A673 (cell line): Measurements from ENCODE around the gene CIITA. TPM values are rescaled to one million over a fixed set of nuclear protein-coding genes. Genes with fewer than 3 reads are reported as not detected.

ENCODE experiments used
- BruUV-seq: library from RNA; stranded (reverse); fragments of 400-500 nt; replicated peaks from 2 replicates; lab custom pipeline; 2021; lab: Mats Ljungman, UMichigan
- CTCF ChIA-PET: fragments of 300-600 bp; sonication (Branson Sonifier 250); formaldehyde crosslinking; loops from one replicate; lab custom pipeline; 2022; ENCODE audit warnings: antibody characterized with exemption; lab: Charles Lee
- POLR2A ChIA-PET: fragments of 300-600 bp; sonication (Branson Sonifier 250); formaldehyde crosslinking; loops from one replicate; lab custom pipeline; 2022; ENCODE audit warnings: antibody characterized with exemption; ENCODE audit not compliant: low non-redundant PET; lab: Charles Lee
- DNase-seq: peaks from one replicate; pipeline ENCODE4 v3.0.0-alpha.2; 2015; ENCODE audit warnings: low spot score
- H3K27ac ChIP-seq: fragments of 200-600 bp; sonication (generic); 2 replicates; pipeline ENCODE4 v1.5.1; 2016; ENCODE audit warnings: mixed run types, low read depth, mild to moderate bottlenecking, mixed read lengths, antibody characterized with exemption, low read length; ENCODE audit not compliant: poor library complexity, severe bottlenecking
- H3K27me3 ChIP-seq: fragments of 200-600 bp; sonication (generic); replicated peaks from 2 replicates; pipeline ENCODE4 v1.6.1; 2017; ENCODE audit warnings: mixed run types, low read depth, mild to moderate bottlenecking, mixed read lengths, antibody characterized with exemption, low read length; ENCODE audit not compliant: insufficient read depth, poor library complexity
- H3K36me3 ChIP-seq: fragments of 200-600 bp; sonication (generic); 2 replicates; pipeline ENCODE4 v1.6.1; 2016; ENCODE audit warnings: mixed run types, mild to moderate bottlenecking, mixed read lengths, antibody characterized with exemption, low read length; ENCODE audit not compliant: insufficient read depth, poor library complexity, severe bottlenecking
- H3K4me1 ChIP-seq: fragments of 200-600 bp; sonication (generic); 2 replicates; pipeline ENCODE4 v1.6.1; 2017; ENCODE audit warnings: mixed run types, mild to moderate bottlenecking, mixed read lengths, antibody characterized with exemption, low read length; ENCODE audit not compliant: insufficient read depth, poor library complexity, severe bottlenecking
- H3K4me3 ChIP-seq: fragments of 200-600 bp; sonication (generic); 2 replicates; pipeline ENCODE4 v1.5.1; 2016; ENCODE audit warnings: low read depth, mixed run types, mild to moderate bottlenecking, mixed read lengths, low read length; ENCODE audit not compliant: poor library complexity, severe bottlenecking
- H3K9me3 ChIP-seq: fragments of 200-600 bp; sonication (generic); 2 replicates; pipeline ENCODE4 v1.6.1; 2016; ENCODE audit warnings: mixed run types, low read depth, mild to moderate bottlenecking, mixed read lengths, antibody characterized with exemption, low read length; ENCODE audit not compliant: poor library complexity, severe bottlenecking
- EZH2 ChIP-seq: fragments of 200-600 bp; sonication (generic); IDR thresholded peaks from 2 replicates; pipeline ENCODE4 v1.6.1; 2017; ENCODE audit warnings: borderline replicate concordance, low read depth, mild to moderate bottlenecking, mixed read lengths, antibody characterized with exemption, low read length; ENCODE audit not compliant: poor library complexity, severe bottlenecking
- intact Hi-C: fragments of 100-400 bp; cut with micrococcal nuclease; formaldehyde crosslinking; loops from one replicate; pipeline ENCODE4 v1.10.0; 2022; ENCODE audit not compliant: unreplicated experiment
- total RNA-seq: library from RNA; stranded (reverse); gene quantifications from 2 replicates; pipeline ENCODE4 v1.2.3, GENCODE V29; 2021
- TF ChIP-seq, protein P1 (sequence below): fragments of 300-800, 200-600 bp; sonication (generic); conservative IDR thresholded peaks from 2 replicates; pipeline ENCODE4 v1.5.1; 2017; ENCODE audit warnings: low read depth, mild to moderate bottlenecking, antibody characterized with exemption, low read length, moderate library complexity, mixed read lengths

Gene CIITA
- total RNA-seq, 1 experiment from 2014 or later = not detected

DNA sequence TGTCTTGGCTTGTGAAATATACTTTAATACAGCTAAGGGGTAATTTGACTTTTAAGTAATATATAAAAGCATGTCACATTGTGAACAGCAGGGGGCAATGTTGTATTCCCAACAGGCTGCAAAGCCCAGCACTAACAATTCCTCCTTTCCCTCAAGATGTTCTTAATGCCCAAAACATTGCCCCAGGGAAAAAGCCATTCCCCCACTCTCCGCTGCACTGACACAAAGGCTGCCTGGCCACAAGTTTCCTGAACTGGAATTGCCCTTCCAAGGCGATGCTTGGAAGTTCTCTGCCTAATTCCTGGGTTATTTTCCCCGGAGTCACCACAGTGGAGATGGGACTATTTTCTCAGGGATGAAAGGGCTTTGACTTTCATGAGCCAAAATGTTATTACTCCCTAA is 94.6 kb downstream of the CIITA start:
- ChIA-PET CTCF (interaction anchor here (0.6 to 1.2 kb wide), 5 partner anchors 22 to 381 kb away, joined by 3 to 14 read pairs (median 4); partner anchors contain the start of gene SOCS1), POLR2A (no interaction called here)
- Histone ChIP-seq H3K9me3 (no peaks in the 10 kb centered on the region), H3K4me3 (no peak overlapping the region), H3K27me3 (no peaks in the 10 kb centered on the region), H3K27ac (no peak overlapping the region), H3K36me3 (peaks cover 10% of the 10 kb centered on the region), H3K4me1 (no peaks in the 10 kb centered on the region)
- TF ChIP-seq, protein P1, sequence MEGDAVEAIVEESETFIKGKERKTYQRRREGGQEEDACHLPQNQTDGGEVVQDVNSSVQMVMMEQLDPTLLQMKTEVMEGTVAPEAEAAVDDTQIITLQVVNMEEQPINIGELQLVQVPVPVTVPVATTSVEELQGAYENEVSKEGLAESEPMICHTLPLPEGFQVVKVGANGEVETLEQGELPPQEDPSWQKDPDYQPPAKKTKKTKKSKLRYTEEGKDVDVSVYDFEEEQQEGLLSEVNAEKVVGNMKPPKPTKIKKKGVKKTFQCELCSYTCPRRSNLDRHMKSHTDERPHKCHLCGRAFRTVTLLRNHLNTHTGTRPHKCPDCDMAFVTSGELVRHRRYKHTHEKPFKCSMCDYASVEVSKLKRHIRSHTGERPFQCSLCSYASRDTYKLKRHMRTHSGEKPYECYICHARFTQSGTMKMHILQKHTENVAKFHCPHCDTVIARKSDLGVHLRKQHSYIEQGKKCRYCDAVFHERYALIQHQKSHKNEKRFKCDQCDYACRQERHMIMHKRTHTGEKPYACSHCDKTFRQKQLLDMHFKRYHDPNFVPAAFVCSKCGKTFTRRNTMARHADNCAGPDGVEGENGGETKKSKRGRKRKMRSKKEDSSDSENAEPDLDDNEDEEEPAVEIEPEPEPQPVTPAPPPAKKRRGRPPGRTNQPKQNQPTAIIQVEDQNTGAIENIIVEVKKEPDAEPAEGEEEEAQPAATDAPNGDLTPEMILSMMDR = peak; percentile 75
- TF ChIP-seq EZH2 = no peak
- intact Hi-C loops = loop anchor here (1.0 to 2.0 kb wide), 2 partner anchors 286 to 385 kb away; no protein-coding TSS in a partner anchor
- peak; percentile 86 for DNase-seq
- BruUV-seq = no TSS peak

- Histone ChIP-seq H3K27ac (no peak overlapping the region), H3K4me3 (no peak overlapping the region), H3K9me3 (no peaks in the 10 kb centered on the region), H3K4me1 (no peaks in the 10 kb centered on the region), H3K27me3 (no peaks in the 10 kb centered on the region), H3K36me3 (peaks cover 10% of the 10 kb centered on the region)
- BruUV-seq = no TSS peak
- ChIA-PET POLR2A (no interaction called here), CTCF (no interaction called here)
- TF ChIP-seq EZH2 = no peak
- TF ChIP-seq, protein P1 = no peak
- no peak for DNase-seq
- intact Hi-C loops = no loop called here
Measured at GRCh38 chr16:10972108-10972818, 95.3 kb downstream of the CIITA start.

GRCh38 chr16:10972819-10973464 is 95.9 kb downstream of the CIITA start:
- Histone ChIP-seq H3K4me3 (no peak overlapping the region), H3K4me1 (no peaks in the 10 kb centered on the region), H3K27me3 (no peaks in the 10 kb centered on the region), H3K36me3 (peaks cover 10% of the 10 kb centered on the region), H3K27ac (no peak overlapping the region), H3K9me3 (no peaks in the 10 kb centered on the region)
- DNase-seq = no peak
- no peak for TF ChIP-seq EZH2
- TF ChIP-seq, protein P1 = no peak
- ChIA-PET POLR2A (no interaction called here), CTCF (no interaction called here)
- BruUV-seq = no TSS peak
- intact Hi-C loops = no loop called here
